Mammary epithelial cell (primary cell): Measurements from ENCODE around the gene RNU1-1.

Experiments
- EZH2 ChIP-seq: IDR thresholded peaks from 2 replicates; pipeline ENCODE4 v1.6.1; 2012; ENCODE audit warnings: low read length, inconsistent platforms, borderline replicate concordance
- TF ChIP-seq, protein P1 (sequence below), 2 donors: IDR thresholded peaks in 1 of 2; conservative IDR thresholded peaks in 1 of 2; 2 replicates each; pipeline ENCODE4 v1.5.1; 2011 to 2012; ENCODE audit warnings: inconsistent platforms in 2 of 2, low read length in 2 of 2, mild to moderate bottlenecking in 2 of 2, control low read depth in 1 of 2, low read depth in 1 of 2; ENCODE audit not compliant: insufficient read depth in 1 of 2; ENCODE audit errors: extremely low read depth in 1 of 2

DNA sequence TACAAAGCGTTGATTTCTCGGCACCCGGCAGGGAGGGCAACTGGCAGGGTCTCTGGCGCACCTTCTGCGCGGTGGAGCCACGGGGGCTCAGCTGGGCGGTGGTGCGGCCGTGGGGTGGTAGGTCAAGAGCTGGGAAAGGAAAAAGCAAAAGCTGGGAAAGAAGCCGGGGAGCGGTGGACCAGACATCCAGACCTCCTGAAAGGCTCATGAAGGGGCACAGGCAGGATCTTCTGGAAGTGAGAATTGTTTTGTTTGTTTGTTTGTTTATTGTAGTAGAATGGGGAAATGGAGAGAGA is 7.2 kb upstream of the RNU1-1 start:
- TF ChIP-seq, protein P1, sequence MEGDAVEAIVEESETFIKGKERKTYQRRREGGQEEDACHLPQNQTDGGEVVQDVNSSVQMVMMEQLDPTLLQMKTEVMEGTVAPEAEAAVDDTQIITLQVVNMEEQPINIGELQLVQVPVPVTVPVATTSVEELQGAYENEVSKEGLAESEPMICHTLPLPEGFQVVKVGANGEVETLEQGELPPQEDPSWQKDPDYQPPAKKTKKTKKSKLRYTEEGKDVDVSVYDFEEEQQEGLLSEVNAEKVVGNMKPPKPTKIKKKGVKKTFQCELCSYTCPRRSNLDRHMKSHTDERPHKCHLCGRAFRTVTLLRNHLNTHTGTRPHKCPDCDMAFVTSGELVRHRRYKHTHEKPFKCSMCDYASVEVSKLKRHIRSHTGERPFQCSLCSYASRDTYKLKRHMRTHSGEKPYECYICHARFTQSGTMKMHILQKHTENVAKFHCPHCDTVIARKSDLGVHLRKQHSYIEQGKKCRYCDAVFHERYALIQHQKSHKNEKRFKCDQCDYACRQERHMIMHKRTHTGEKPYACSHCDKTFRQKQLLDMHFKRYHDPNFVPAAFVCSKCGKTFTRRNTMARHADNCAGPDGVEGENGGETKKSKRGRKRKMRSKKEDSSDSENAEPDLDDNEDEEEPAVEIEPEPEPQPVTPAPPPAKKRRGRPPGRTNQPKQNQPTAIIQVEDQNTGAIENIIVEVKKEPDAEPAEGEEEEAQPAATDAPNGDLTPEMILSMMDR (conservative IDR thresholded peaks at IDR 0.05 in 1 of 2, IDR thresholded peaks at IDR 0.05 in 1 of 2; ENCODE audit: extremely low read depth in 1 of 2, insufficient read depth in 1 of 2, low read depth in 1 of 2, low read length in 2 of 2) = no peak
- no peak for TF ChIP-seq EZH2
